K562 (cell line): Measurements from ENCODE around the gene PLA2G3. TPM values are rescaled to one million over a fixed set of nuclear protein-coding genes. Genes with fewer than 3 reads are reported as not detected.

Source experiments
- ATAC-seq: fragments of 200-7000 bp; cut with Tn5 transposase; 3 replicates; pipeline ENCODE4 v1.9.1; 2020; ENCODE audit warnings: moderate library complexity
- BruUV-seq: library from RNA; stranded (reverse); fragments of 400-500 nt; replicated peaks from 2 replicates; lab custom pipeline; 2021; lab: Mats Ljungman, UMichigan
- CTCF ChIA-PET: fragments of 300-600 bp; formaldehyde crosslinking; extraction: SDS; loops from one replicate; lab custom pipeline; 2021; ENCODE audit warnings: low intra/inter-chr PET ratio; lab: Yijun Ruan, JAX
- POLR2A ChIA-PET: fragments of 300-600, 350-650 bp; sonication (Branson Sonifier 250); formaldehyde crosslinking; extraction: SDS; loops from one replicate; lab custom pipeline; 2021; ENCODE audit warnings: antibody characterized with exemption, inconsistent platforms; lab: Yijun Ruan, JAX
- DNase-seq, 4 experiments: peaks; one replicate each; pipeline versions ENCODE4 v3.0.0 to v3.0.0-alpha.2; 2011 to 2018; ENCODE audit warnings: low spot score in 3 of 4, mixed read lengths in 3 of 4; ENCODE audit errors: extremely low read depth in 1 of 4
- FAIRE-seq: peaks from 2 replicates; lab custom pipeline; 2011; peaks lifted over from hg19 to GRCh38; lab: Jason Lieb, UNC
- H2AFZ ChIP-seq: 2 replicates; pipeline ENCODE4 v1.6.0; 2011; ENCODE audit warnings: low read depth, low read length, control low read depth, inconsistent platforms
- H3K27ac ChIP-seq: fragments of 200-600 bp; 3 replicates; pipeline ENCODE4 v1.8.0; 2011; ENCODE audit warnings: low read depth, mild to moderate bottlenecking, control low read depth, inconsistent platforms, low read length, moderate library complexity, mixed read lengths; ENCODE audit errors: extremely low read depth
- H3K27me3 ChIP-seq, 2 experiments: fragments of 300-600 bp in 1 of 2; 2 replicates in 1 of 2; 3 replicates in 1 of 2; pipeline versions ENCODE4 v1.6.0 to v1.8.0; 2011; ENCODE audit warnings: inconsistent platforms in 2 of 2, low read length in 2 of 2, mild to moderate bottlenecking in 1 of 2, mixed read lengths in 1 of 2, moderate library complexity in 1 of 2; ENCODE audit not compliant: control insufficient read depth in 2 of 2, insufficient read depth in 2 of 2
- H3K36me3 ChIP-seq: fragments of 300-600 bp; 3 replicates; pipeline ENCODE4 v1.8.0; 2011; ENCODE audit warnings: mild to moderate bottlenecking, low read length, inconsistent platforms; ENCODE audit not compliant: control insufficient read depth, insufficient read depth
- H3K4me1 ChIP-seq, 2 experiments: fragments of 200-600 bp in 1 of 2; replicated peaks in 1 of 2; 2 replicates in 1 of 2; 3 replicates in 1 of 2; pipeline versions ENCODE4 v1.5.1 to v1.8.0; 2011; ENCODE audit warnings: inconsistent platforms in 2 of 2, low read length in 2 of 2, mild to moderate bottlenecking in 1 of 2, mixed read lengths in 1 of 2, moderate library complexity in 1 of 2; ENCODE audit not compliant: control insufficient read depth in 2 of 2, insufficient read depth in 2 of 2
- H3K4me2 ChIP-seq: 2 replicates; pipeline ENCODE4 v1.6.1; 2011; ENCODE audit warnings: low read length, control low read depth, inconsistent platforms, mixed read lengths; ENCODE audit not compliant: insufficient read depth
- H3K4me3 ChIP-seq: fragments of 200-600 bp; sonication (generic), shearing (Covaris generic); 2 replicates; pipeline ENCODE4 v1.5.1; 2016; ENCODE audit warnings: control low read depth, inconsistent platforms
- H3K79me2 ChIP-seq: fragments of 200-600 bp; 3 replicates; pipeline ENCODE4 v1.8.0; 2011; ENCODE audit warnings: low read length, inconsistent platforms; ENCODE audit not compliant: control insufficient read depth, insufficient read depth
- H3K9ac ChIP-seq, 2 experiments: 2 replicates each; pipeline versions ENCODE4 v1.6.0 to v1.6.1; 2011; ENCODE audit warnings: low read depth in 2 of 2, low read length in 2 of 2, control low read depth in 1 of 2, inconsistent platforms in 1 of 2, mild to moderate bottlenecking in 1 of 2, mixed read lengths in 1 of 2; ENCODE audit not compliant: insufficient read depth in 1 of 2
- H3K9me1 ChIP-seq: one replicate; pipeline ENCODE4 v1.6.0; 2011; ENCODE audit warnings: inconsistent platforms, mild to moderate bottlenecking, low read length, moderate library complexity; ENCODE audit not compliant: control insufficient read depth, insufficient read depth
- H3K9me3 ChIP-seq: replicated peaks from 2 replicates; pipeline ENCODE4 v1.5.1; 2011; ENCODE audit warnings: low read depth, low read length, inconsistent platforms; ENCODE audit not compliant: control insufficient read depth, insufficient read depth
- H4K20me1 ChIP-seq: replicated peaks from 2 replicates; pipeline ENCODE4 v1.6.1; 2011; ENCODE audit warnings: low read length, inconsistent platforms, mixed read lengths; ENCODE audit not compliant: control insufficient read depth, insufficient read depth
- HNRNPUL1 ChIP-seq: fragments of 200-400 bp; formaldehyde crosslinking; IDR thresholded peaks from 2 replicates; pipeline ENCODE4 v1.6.1; 2017; ENCODE audit warnings: low read length
- NR4A1 ChIP-seq, 2 experiments: fragments of 250-450 bp in 1 of 2; fragments of 450-650 bp in 1 of 2; sonication (Bioruptor Pico) in 1 of 2; IDR thresholded peaks; 2 replicates each; pipeline versions ENCODE4 v1.4.0 to v1.6.1; 2016 to 2020; ENCODE audit warnings: mild to moderate bottlenecking in 2 of 2, missing compliant biosample characterization in 1 of 2, missing genetic modification characterization in 1 of 2, moderate library complexity in 1 of 2
- WGBS: fragments of 100-300 bp; shearing (Covaris generic); methylation state at CpG from one replicate; pipeline ENCODE4 v1.1.6; 2016; ENCODE audit warnings: low coverage, mixed read lengths; ENCODE audit not compliant: insufficient coverage; ENCODE audit errors: missing lambda C conversion rate; 5-methylcytosine and 5-hydroxymethylcytosine counted together
- in situ Hi-C: fragments of 300-500 bp; cut with MboI; formaldehyde crosslinking; loops from 4 replicates; pipeline ENCODE4 v1.15.0; 2018; ENCODE audit warnings: inconsistent platforms, mixed read lengths
- intact Hi-C: fragments of 100-400 bp; cut with micrococcal nuclease; formaldehyde crosslinking; loops from 2 replicates; pipeline ENCODE4 v1.14.2; 2022
- polyA plus RNA-seq, 8 experiments: library from polyadenylated mRNA; depleted of rRNA in 4 of 8; stranded (reverse) in 5 of 8; unstranded in 3 of 8; fragments of >200 nt; fragmentation: Nextera tagmentation in 2 of 8; fragmentation: Illumina TruSeq in 1 of 8; extraction: Ambion mirVana in 2 of 8; extraction: Trizol in 1 of 8; gene quantifications; 2 replicates each; pipeline versions ENCODE4 v1.2.1 to v1.2.3, GENCODE V29; 2011 to 2014; ENCODE audit warnings: inconsistent platforms in 1 of 8, missing spikeins in 1 of 8
- total RNA-seq, 7 experiments: library from RNA; depleted of rRNA in 6 of 7; stranded (reverse); fragments of >200 nt in 6 of 7; fragmentation: Illumina TruSeq in 2 of 7; extraction: Trizol in 2 of 7; gene quantifications; 2 replicates each; pipeline versions ENCODE4 v1.2.1 to v1.2.3, GENCODE V29; 2011 to 2021; ENCODE audit warnings: low replicate concordance in 1 of 7
- TF ChIP-seq, protein P1 (sequence below): sonication (generic); formaldehyde crosslinking; IDR thresholded peaks from 2 replicates; pipeline ENCODE4 v1.8.1; 2023; ENCODE audit warnings: mild to moderate bottlenecking, missing genetic modification reagents
- TF ChIP-seq, protein P2 (sequence below): fragments of 200-800 bp; sonication (Bioruptor generic); IDR thresholded peaks from 2 replicates; pipeline ENCODE4 v1.6.1; 2016; ENCODE audit warnings: missing genetic modification characterization, missing compliant biosample characterization

PLA2G3 gene
- total and polyA plus RNA-seq, 9 of the 15 experiments (the other 6 are each of a cell fraction or from before 2014, with no cell fraction given), result 0.18 to 1.4 (median 0.64) TPM

DNA sequence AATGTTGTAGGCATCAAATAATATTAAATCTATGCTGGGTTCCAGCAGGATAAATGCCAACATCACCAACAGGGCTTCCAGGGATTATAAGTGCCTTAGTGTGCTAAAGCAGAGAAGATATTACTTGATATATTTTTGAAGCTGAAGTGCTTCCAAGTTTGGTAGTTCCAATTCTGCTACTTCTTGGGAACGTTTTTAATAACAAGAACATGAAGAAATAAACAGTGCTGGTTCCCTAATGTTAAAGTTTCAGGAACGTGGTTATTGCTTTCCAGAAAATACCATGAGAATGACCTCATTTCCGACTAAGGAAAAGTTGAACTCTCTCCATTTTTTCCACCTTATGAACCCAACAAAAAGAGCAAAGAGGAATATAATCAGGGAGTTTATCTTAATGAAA lies 15.1 kb upstream of the PLA2G3 start (continued):
- TF ChIP-seq, protein P1, sequence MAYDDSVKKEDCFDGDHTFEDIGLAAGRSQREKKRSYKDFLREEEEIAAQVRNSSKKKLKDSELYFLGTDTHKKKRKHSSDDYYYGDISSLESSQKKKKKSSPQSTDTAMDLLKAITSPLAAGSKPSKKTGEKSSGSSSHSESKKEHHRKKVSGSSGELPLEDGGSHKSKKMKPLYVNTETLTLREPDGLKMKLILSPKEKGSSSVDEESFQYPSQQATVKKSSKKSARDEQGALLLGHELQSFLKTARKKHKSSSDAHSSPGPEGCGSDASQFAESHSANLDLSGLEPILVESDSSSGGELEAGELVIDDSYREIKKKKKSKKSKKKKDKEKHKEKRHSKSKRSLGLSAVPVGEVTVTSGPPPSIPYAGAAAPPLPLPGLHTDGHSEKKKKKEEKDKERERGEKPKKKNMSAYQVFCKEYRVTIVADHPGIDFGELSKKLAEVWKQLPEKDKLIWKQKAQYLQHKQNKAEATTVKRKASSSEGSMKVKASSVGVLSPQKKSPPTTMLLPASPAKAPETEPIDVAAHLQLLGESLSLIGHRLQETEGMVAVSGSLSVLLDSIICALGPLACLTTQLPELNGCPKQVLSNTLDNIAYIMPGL, result no peak

DNA sequence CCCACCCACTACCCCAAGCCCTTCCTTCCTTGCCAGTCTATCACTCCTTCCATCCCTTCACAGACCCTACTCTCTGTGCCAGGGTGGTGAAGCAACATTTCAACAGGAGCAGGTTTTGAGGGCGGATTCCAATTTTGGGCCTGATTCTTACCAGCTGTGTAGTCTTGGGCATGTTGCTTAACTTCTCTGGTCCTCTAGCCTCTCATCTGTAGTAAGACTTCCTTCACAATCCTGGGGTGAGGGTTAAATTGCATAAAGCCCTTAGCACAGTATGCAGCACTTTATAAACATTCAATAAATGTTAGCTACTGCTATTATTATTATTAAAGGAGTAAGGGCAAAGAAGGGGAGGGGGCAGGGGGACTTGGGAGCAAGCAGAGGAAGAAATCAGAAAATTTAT lies 14.7 kb upstream of the PLA2G3 start:
- H3K9ac ChIP-seq, result no peak overlapping the region
- no peaks in the 10 kb centered on the region for H3K36me3 ChIP-seq
- no peaks in the 10 kb centered on the region for H3K79me2 ChIP-seq
- H3K27ac ChIP-seq, result no peak overlapping the region
- CTCF ChIA-PET, result no interaction called here
- 50% methylated on average over 1 of the region's 1 CpG for WGBS
- no peaks in the 10 kb centered on the region; a peak in 1 of 5 replicates for H3K4me1 ChIP-seq
- POLR2A ChIA-PET, result no interaction called here
- in situ Hi-C loops (loop anchor here (10.0 kb wide), 1 partner anchor 200 kb away; no protein-coding TSS in a partner anchor), intact Hi-C loops (loop anchor here (5.0 kb wide), 1 partner anchor 393 kb away; no protein-coding TSS in a partner anchor)
- no peak overlapping the region for H2AFZ ChIP-seq
- no peak for FAIRE-seq
- no peaks in the 10 kb centered on the region for H4K20me1 ChIP-seq
- H3K4me2 ChIP-seq, result no peak overlapping the region
- H3K27me3 ChIP-seq, result no peaks in the 10 kb centered on the region
- H3K4me3 ChIP-seq, result no peak overlapping the region
- TF ChIP-seq, protein P2, sequence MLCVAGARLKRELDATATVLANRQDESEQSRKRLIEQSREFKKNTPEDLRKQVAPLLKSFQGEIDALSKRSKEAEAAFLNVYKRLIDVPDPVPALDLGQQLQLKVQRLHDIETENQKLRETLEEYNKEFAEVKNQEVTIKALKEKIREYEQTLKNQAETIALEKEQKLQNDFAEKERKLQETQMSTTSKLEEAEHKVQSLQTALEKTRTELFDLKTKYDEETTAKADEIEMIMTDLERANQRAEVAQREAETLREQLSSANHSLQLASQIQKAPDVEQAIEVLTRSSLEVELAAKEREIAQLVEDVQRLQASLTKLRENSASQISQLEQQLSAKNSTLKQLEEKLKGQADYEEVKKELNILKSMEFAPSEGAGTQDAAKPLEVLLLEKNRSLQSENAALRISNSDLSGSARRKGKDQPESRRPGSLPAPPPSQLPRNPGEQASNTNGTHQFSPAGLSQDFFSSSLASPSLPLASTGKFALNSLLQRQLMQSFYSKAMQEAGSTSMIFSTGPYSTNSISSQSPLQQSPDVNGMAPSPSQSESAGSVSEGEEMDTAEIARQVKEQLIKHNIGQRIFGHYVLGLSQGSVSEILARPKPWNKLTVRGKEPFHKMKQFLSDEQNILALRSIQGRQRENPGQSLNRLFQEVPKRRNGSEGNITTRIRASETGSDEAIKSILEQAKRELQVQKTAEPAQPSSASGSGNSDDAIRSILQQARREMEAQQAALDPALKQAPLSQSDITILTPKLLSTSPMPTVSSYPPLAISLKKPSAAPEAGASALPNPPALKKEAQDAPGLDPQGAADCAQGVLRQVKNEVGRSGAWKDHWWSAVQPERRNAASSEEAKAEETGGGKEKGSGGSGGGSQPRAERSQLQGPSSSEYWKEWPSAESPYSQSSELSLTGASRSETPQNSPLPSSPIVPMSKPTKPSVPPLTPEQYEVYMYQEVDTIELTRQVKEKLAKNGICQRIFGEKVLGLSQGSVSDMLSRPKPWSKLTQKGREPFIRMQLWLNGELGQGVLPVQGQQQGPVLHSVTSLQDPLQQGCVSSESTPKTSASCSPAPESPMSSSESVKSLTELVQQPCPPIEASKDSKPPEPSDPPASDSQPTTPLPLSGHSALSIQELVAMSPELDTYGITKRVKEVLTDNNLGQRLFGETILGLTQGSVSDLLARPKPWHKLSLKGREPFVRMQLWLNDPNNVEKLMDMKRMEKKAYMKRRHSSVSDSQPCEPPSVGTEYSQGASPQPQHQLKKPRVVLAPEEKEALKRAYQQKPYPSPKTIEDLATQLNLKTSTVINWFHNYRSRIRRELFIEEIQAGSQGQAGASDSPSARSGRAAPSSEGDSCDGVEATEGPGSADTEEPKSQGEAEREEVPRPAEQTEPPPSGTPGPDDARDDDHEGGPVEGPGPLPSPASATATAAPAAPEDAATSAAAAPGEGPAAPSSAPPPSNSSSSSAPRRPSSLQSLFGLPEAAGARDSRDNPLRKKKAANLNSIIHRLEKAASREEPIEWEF (CRISPR knock-in tag), result no peak
- TF ChIP-seq NR4A1 (CRISPR knock-in tag; IDR thresholded peaks at IDR 0.05), result no peak
- no peak for TF ChIP-seq NR4A1 (tag; IDR thresholded peaks at IDR 0.05)
- no peak for TF ChIP-seq HNRNPUL1
- TF ChIP-seq, all 486 proteins: peak for 0
- Histone ChIP-seq H3K9me3 (no peaks in the 10 kb centered on the region), H3K9me1 (no peaks in the 10 kb centered on the region)
- ATAC-seq (no peak), DNase-seq (no peak)
- no TSS peak for BruUV-seq
